ENCODE measurements around the gene SLC23A3.

Gene SLC23A3

GRCh38 chr2:219175928-219176817 is 6.3 kb upstream of the SLC23A3 start:
- no peak for DNase-seq

- DNase-seq = no peak
Measured at GRCh38 chr2:219175486-219175885, 5.7 kb upstream of the SLC23A3 start.

- DNase-seq = no peak
Measured at GRCh38 chr2:219174801-219175200, 5.0 kb upstream of the SLC23A3 start.

GRCh38 chr2:219174146-219174545 is 4.3 kb upstream of the SLC23A3 start:
- no peak for DNase-seq

GRCh38 chr2:219173176-219173575 is 3.3 kb upstream of the SLC23A3 start:
- DNase-seq = no peak

GRCh38 chr2:219172231-219173154 is 2.7 kb upstream of the SLC23A3 start:
- DNase-seq = no peak

- no peak for DNase-seq
Measured at GRCh38 chr2:219171231-219171651, 1.4 kb upstream of the SLC23A3 start.

- DNase-seq = no peak
Measured at GRCh38 chr2:219168932-219169331, 897 bp downstream of the SLC23A3 start.

- no peak for DNase-seq
Measured at GRCh38 chr2:219168526-219168925, 1.3 kb downstream of the SLC23A3 start.

GRCh38 chr2:219167997-219168396 is 1.8 kb downstream of the SLC23A3 start:
- DNase-seq = no peak

GRCh38 chr2:219165058-219165911 is 4.5 kb downstream of the SLC23A3 start:
- DNase-seq = no peak

GRCh38 chr2:219163156-219163555 is 6.7 kb downstream of the SLC23A3 start:
- DNase-seq = no peak

GRCh38 chr2:219161097-219161496 is 8.7 kb downstream of the SLC23A3 start:
- no peak for DNase-seq

- DNase-seq = peak; percentile 95
Measured at GRCh38 chr2:219160186-219161017, 9.4 kb downstream of the SLC23A3 start, which contains the start of gene NHEJ1. NHEJ1 (minus strand) TSS chr2:219160815; CDS start chr2:219158362, 2,453 bp downstream.

GRCh38 chr2:219159771-219160185 is 10.1 kb downstream of the SLC23A3 start:
- no peak for DNase-seq

GRCh38 chr2:219158586-219158985 is 11.2 kb downstream of the SLC23A3 start:
- DNase-seq = no peak

GRCh38 chr2:219158025-219158424 is 11.8 kb downstream of the SLC23A3 start:
- DNase-seq = no peak

GRCh38 chr2:219157396-219157795 is 12.4 kb downstream of the SLC23A3 start:
- no peak for DNase-seq

- DNase-seq = no peak
Measured at GRCh38 chr2:219155054-219155644, 14.7 kb downstream of the SLC23A3 start.

GRCh38 chr2:219149667-219150066 is 20.2 kb downstream of the SLC23A3 start:
- DNase-seq = no peak

GRCh38 chr2:219142329-219142728 is 27.5 kb downstream of the SLC23A3 start:
- DNase-seq = peak; percentile 53

Measured in left hindlimb (tissue), 1 donor.